Femur (tissue), 1 donor: ENCODE results near the gene FAM32A.

Experiments
- DNase-seq: peaks from one replicate; pipeline ENCODE4 v3.0.0-alpha.2; 2017

The FAM32A gene

GRCh38 chr19:16185123-16185767, at the start of gene FAM32A:
FAM32A (plus strand) TSS chr19:16185410; CDS start chr19:16185443, 33 bp downstream.
- DNase-seq, result peak; percentile 100

GRCh38 chr19:16135430-16136127, 49.6 kb upstream of the FAM32A start:
- DNase-seq, result no peak

GRCh38 chr19:16136185-16136999, 48.8 kb upstream of the FAM32A start:
- DNase-seq, result no peak

- peak; percentile 35 for DNase-seq
These were observed 45.5 kb upstream of the FAM32A start for GRCh38 chr19:16139752-16140151.

GRCh38 chr19:16141043-16141442, 44.2 kb upstream of the FAM32A start:
- DNase-seq, result no peak

- DNase-seq, result no peak
These were observed 43.1 kb upstream of the FAM32A start for GRCh38 chr19:16142032-16142580.

GRCh38 chr19:16143399-16144215, 41.6 kb upstream of the FAM32A start, which contains the start of gene HSH2D:
HSH2D (plus strand) TSS chr19:16143685; CDS start chr19:16148751, 5,066 bp downstream.
- DNase-seq, result peak; percentile 55

- no peak for DNase-seq
These were observed 41.0 kb upstream of the FAM32A start for GRCh38 chr19:16144216-16144581.

GRCh38 chr19:16146112-16146511, 39.1 kb upstream of the FAM32A start:
- no peak for DNase-seq

- no peak for DNase-seq
These were observed 36.6 kb upstream of the FAM32A start for GRCh38 chr19:16148443-16149229.

GRCh38 chr19:16153582-16154336, 31.5 kb upstream of the FAM32A start:
- DNase-seq, result no peak

- DNase-seq, result no peak
These were observed 30.7 kb upstream of the FAM32A start for GRCh38 chr19:16154557-16154956.

GRCh38 chr19:16155128-16155527, 30.1 kb upstream of the FAM32A start:
- DNase-seq, result no peak

GRCh38 chr19:16156904-16157303, 28.3 kb upstream of the FAM32A start:
- DNase-seq, result no peak

- no peak for DNase-seq
These were observed 27.6 kb upstream of the FAM32A start for GRCh38 chr19:16157601-16158000.

- DNase-seq, result no peak
These were observed 25.6 kb upstream of the FAM32A start for GRCh38 chr19:16159655-16160054.

GRCh38 chr19:16160445-16160942, 24.7 kb upstream of the FAM32A start:
- no peak for DNase-seq

GRCh38 chr19:16160943-16161560, 24.2 kb upstream of the FAM32A start:
- DNase-seq, result no peak

GRCh38 chr19:16161840-16162239, 23.4 kb upstream of the FAM32A start:
- no peak for DNase-seq
